ENCODE results near the gene AMIGO1.

GRCh38 chr1:109542657-109543056, 33.1 kb upstream of the AMIGO1 start:
- TF ChIP-seq POLR2AphosphoS5 (IDR thresholded peaks at IDR 0.05) (no peak), EP300 (IDR thresholded peaks at IDR 0.05) (no peak), CTCF (IDR thresholded peaks at IDR 0.05) (no peak)

All from sigmoid colon (tissue), 4 donors.